MM.1S (cell line): Measurements from ENCODE around the gene JAML.

ENCODE experiments used
- DNase-seq: peaks from one replicate; pipeline ENCODE4 v3.0.0-alpha.2; 2015
- H2AFZ ChIP-seq: fragments of 300-600 bp; sonication (generic); 2 replicates; pipeline ENCODE4 v1.6.0; 2016; ENCODE audit warnings: antibody characterized with exemption, low read length
- H3F3A ChIP-seq: fragments of 300-600 bp; sonication (generic); 2 replicates; pipeline ENCODE4 v1.6.1; 2016; ENCODE audit warnings: mild to moderate bottlenecking, antibody characterized with exemption, low read length, moderate library complexity, mixed read lengths; ENCODE audit not compliant: insufficient read depth
- H3K27ac ChIP-seq: fragments of 300-600 bp; sonication (generic); 2 replicates; pipeline ENCODE4 v1.5.1; 2016; ENCODE audit warnings: mild to moderate bottlenecking, low read length
- H3K27me3 ChIP-seq: fragments of 300-600 bp; sonication (generic); replicated peaks from 2 replicates; pipeline ENCODE4 v1.6.0; 2016; ENCODE audit warnings: low read length; ENCODE audit not compliant: insufficient read depth
- H3K36me3 ChIP-seq: fragments of 300-600 bp; sonication (generic); replicated peaks from 2 replicates; pipeline ENCODE4 v1.6.1; 2016; ENCODE audit warnings: mild to moderate bottlenecking, low read length, mixed read lengths; ENCODE audit not compliant: insufficient read depth
- H3K4me1 ChIP-seq: fragments of 300-600 bp; sonication (generic); 2 replicates; pipeline ENCODE4 v1.6.1; 2016; ENCODE audit warnings: low read length, mixed read lengths
- H3K4me2 ChIP-seq: fragments of 300-600 bp; sonication (generic); 2 replicates; pipeline ENCODE4 v1.6.0; 2016; ENCODE audit warnings: low read depth, low read length
- H3K4me3 ChIP-seq: fragments of 300-600 bp; sonication (generic); 2 replicates; pipeline ENCODE4 v1.5.1; 2016; ENCODE audit warnings: low read length, mixed read lengths
- H3K79me2 ChIP-seq: fragments of 300-600 bp; sonication (generic); 2 replicates; pipeline ENCODE4 v1.6.1; 2016; ENCODE audit warnings: mixed run types, low read length, mixed read lengths
- H3K9ac ChIP-seq: fragments of 300-600 bp; sonication (generic); 2 replicates; pipeline ENCODE4 v1.6.1; 2016; ENCODE audit warnings: low read length, mixed read lengths
- H3K9me2 ChIP-seq: fragments of 300-600 bp; sonication (generic); replicated peaks from 2 replicates; pipeline ENCODE4 v1.6.1; 2016; ENCODE audit warnings: mild to moderate bottlenecking, low read length, mixed read lengths; ENCODE audit not compliant: insufficient read depth
- H3K9me3 ChIP-seq: fragments of 300-600 bp; sonication (generic); replicated peaks from 2 replicates; pipeline ENCODE4 v1.6.1; 2016; ENCODE audit warnings: mild to moderate bottlenecking, low read length, mixed read lengths; ENCODE audit not compliant: insufficient read depth
- H4K20me1 ChIP-seq: fragments of 300-600 bp; sonication (generic); 2 replicates; pipeline ENCODE4 v1.6.1; 2016; ENCODE audit warnings: mild to moderate bottlenecking, low read length, moderate library complexity, mixed read lengths; ENCODE audit not compliant: insufficient read depth
- CTCF ChIP-seq: fragments of 300-600 bp; sonication (generic); IDR thresholded peaks from 2 replicates; pipeline ENCODE4 v1.5.1; 2016; ENCODE audit warnings: antibody characterized with exemption, low read length, mixed read lengths
- EZH2 ChIP-seq: fragments of 300-600 bp; sonication (generic); optimal IDR thresholded peaks from 2 replicates; pipeline ENCODE3; 2017; ENCODE audit warnings: low read depth, mild to moderate bottlenecking, antibody characterized with exemption, low read length, mixed read lengths
- EZH2phosphoT487 ChIP-seq: fragments of 300-600 bp; sonication (generic); IDR thresholded peaks from 2 replicates; pipeline ENCODE4 v1.6.1; 2018; ENCODE audit warnings: antibody characterized with exemption, low read length

JAML gene

GRCh38 chr11:118267486-118267885, 42.7 kb upstream of the JAML start:
- Histone ChIP-seq H3K4me1 (peaks cover 7% of the 10 kb centered on the region), H3K9me2 (no peaks in the 10 kb centered on the region), H2AFZ (no peak overlapping the region), H3K27me3 (no peaks in the 10 kb centered on the region), H3K9ac (no peak overlapping the region), H3K36me3 (no peaks in the 10 kb centered on the region), H3K9me3 (no peaks in the 10 kb centered on the region), H3K4me3 (no peak overlapping the region), H4K20me1 (no peaks in the 10 kb centered on the region), H3K27ac (no peak overlapping the region), H3F3A (peaks cover 10% of the 10 kb centered on the region), H3K79me2 (no peaks in the 10 kb centered on the region), H3K4me2 (no peak overlapping the region)
- TF ChIP-seq CTCF: no peak
- TF ChIP-seq EZH2phosphoT487: no peak
- no peak for TF ChIP-seq EZH2
- no peak for DNase-seq

- no peaks in the 10 kb centered on the region for H3K36me3 ChIP-seq
- H2AFZ ChIP-seq: no peak overlapping the region
- no peaks in the 10 kb centered on the region for H3K27me3 ChIP-seq
- H3K4me3 ChIP-seq: no peak overlapping the region
- no peaks in the 10 kb centered on the region for H3K9me2 ChIP-seq
- no peak overlapping the region for H3K9ac ChIP-seq
- DNase-seq: no peak
- no peaks in the 10 kb centered on the region for H4K20me1 ChIP-seq
- peaks cover 10% of the 10 kb centered on the region for H3F3A ChIP-seq
- no peak for TF ChIP-seq EZH2
- no peak for TF ChIP-seq EZH2phosphoT487
- no peak overlapping the region for H3K4me2 ChIP-seq
- H3K79me2 ChIP-seq: no peaks in the 10 kb centered on the region
- H3K4me1 ChIP-seq: peaks cover 11% of the 10 kb centered on the region
- H3K9me3 ChIP-seq: no peaks in the 10 kb centered on the region
- H3K27ac ChIP-seq: no peak overlapping the region
Measured at GRCh38 chr11:118265954-118266353, 41.1 kb upstream of the JAML start.

- no peak overlapping the region for H3K27ac ChIP-seq
- no peak for DNase-seq
- no peaks in the 10 kb centered on the region for H3K27me3 ChIP-seq
- H3K9me3 ChIP-seq: no peaks in the 10 kb centered on the region
- peaks cover 11% of the 10 kb centered on the region for H3K4me1 ChIP-seq
- peak overlapping the region; percentile 68 for H2AFZ ChIP-seq
- no peaks in the 10 kb centered on the region for H4K20me1 ChIP-seq
- TF ChIP-seq CTCF (no peak), EZH2 (no peak), EZH2phosphoT487 (no peak)
- no peaks in the 10 kb centered on the region for H3K36me3 ChIP-seq
- peak overlapping the region; percentile 68; the same call in 1 of the 2 replicates for H3K4me3 ChIP-seq
- no peaks in the 10 kb centered on the region for H3K9me2 ChIP-seq
- H3K9ac ChIP-seq: no peak overlapping the region
- peaks cover 10% of the 10 kb centered on the region for H3F3A ChIP-seq
- H3K4me2 ChIP-seq: peak overlapping the region; percentile 69
- no peaks in the 10 kb centered on the region for H3K79me2 ChIP-seq
Measured at GRCh38 chr11:118264569-118265465, 40.0 kb upstream of the JAML start.
